Loucy (cell line): ENCODE measurements around the gene PGBD5.

Source experiments
- H2AFZ ChIP-seq: fragments of 200-600 bp; sonication (generic); 2 replicates; pipeline ENCODE4 v1.6.0; 2016; ENCODE audit warnings: antibody characterized with exemption, mild to moderate bottlenecking, low read length, moderate library complexity
- H3F3A ChIP-seq: fragments of 200-600 bp; 2 replicates; pipeline ENCODE4 v1.6.0; 2016; ENCODE audit warnings: antibody characterized with exemption, low read depth, mild to moderate bottlenecking
- H3K27me3 ChIP-seq: fragments of 200-600 bp; sonication (generic); 2 replicates; pipeline ENCODE4 v1.6.1; 2014; ENCODE audit warnings: low read length, mild to moderate bottlenecking; ENCODE audit not compliant: insufficient read depth, poor library complexity, severe bottlenecking
- H3K36me3 ChIP-seq: fragments of 200-600 bp; sonication (generic); 2 replicates; pipeline ENCODE4 v1.6.1; 2016; ENCODE audit warnings: low read length; ENCODE audit not compliant: insufficient read depth
- H3K4me1 ChIP-seq: fragments of 200-600 bp; sonication (generic); 2 replicates; pipeline ENCODE4 v1.5.1; 2014; ENCODE audit warnings: low read length, mild to moderate bottlenecking; ENCODE audit not compliant: insufficient read depth, poor library complexity, severe bottlenecking
- H3K4me2 ChIP-seq: fragments of 200-600 bp; sonication (generic); 2 replicates; pipeline ENCODE4 v1.6.0; 2014; ENCODE audit warnings: antibody characterized with exemption, low read length, low read depth, mild to moderate bottlenecking; ENCODE audit not compliant: poor library complexity, severe bottlenecking
- H3K4me3 ChIP-seq: fragments of 200-600 bp; sonication (generic); 2 replicates; pipeline ENCODE4 v1.5.1; 2014; ENCODE audit warnings: low read length, mild to moderate bottlenecking, mixed read lengths; ENCODE audit not compliant: poor library complexity, severe bottlenecking
- H3K79me2 ChIP-seq: fragments of 200-600 bp; sonication (generic); 2 replicates; pipeline ENCODE4 v1.6.1; 2014; ENCODE audit warnings: low read length; ENCODE audit not compliant: insufficient read depth
- H3K9ac ChIP-seq: fragments of 200-600 bp; sonication (generic); 2 replicates; pipeline ENCODE4 v1.6.0; 2014; ENCODE audit warnings: mild to moderate bottlenecking, low read depth, low read length, moderate library complexity; ENCODE audit not compliant: poor library complexity, severe bottlenecking
- H3K9me2 ChIP-seq: fragments of 200-600 bp; sonication (generic); replicated peaks from 2 replicates; pipeline ENCODE4 v1.6.1; 2016; ENCODE audit warnings: low read depth, low read length, mixed read lengths
- H3K9me3 ChIP-seq: fragments of 200-600 bp; sonication (generic); 2 replicates; pipeline ENCODE4 v1.6.1; 2014; ENCODE audit warnings: mild to moderate bottlenecking, antibody characterized with exemption, low read length, low read depth; ENCODE audit not compliant: insufficient read depth
- H4K20me1 ChIP-seq: fragments of 200-600 bp; sonication (generic); 2 replicates; pipeline ENCODE4 v1.6.0; 2014; ENCODE audit warnings: antibody characterized with exemption, low read length, mild to moderate bottlenecking; ENCODE audit not compliant: insufficient read depth, poor library complexity, severe bottlenecking
- EZH2phosphoT487 ChIP-seq: fragments of 200-600 bp; IDR thresholded peaks from 2 replicates; pipeline ENCODE4 v1.6.1; 2018; ENCODE audit warnings: antibody characterized with exemption, mild to moderate bottlenecking, moderate library complexity, borderline replicate concordance
- TF ChIP-seq, protein P1 (sequence below): fragments of 200-600 bp; sonication (generic); conservative IDR thresholded peaks from 2 replicates; pipeline ENCODE4 v1.5.1; 2014; ENCODE audit warnings: mild to moderate bottlenecking, antibody characterized with exemption, low read length

PGBD5 gene

DNA sequence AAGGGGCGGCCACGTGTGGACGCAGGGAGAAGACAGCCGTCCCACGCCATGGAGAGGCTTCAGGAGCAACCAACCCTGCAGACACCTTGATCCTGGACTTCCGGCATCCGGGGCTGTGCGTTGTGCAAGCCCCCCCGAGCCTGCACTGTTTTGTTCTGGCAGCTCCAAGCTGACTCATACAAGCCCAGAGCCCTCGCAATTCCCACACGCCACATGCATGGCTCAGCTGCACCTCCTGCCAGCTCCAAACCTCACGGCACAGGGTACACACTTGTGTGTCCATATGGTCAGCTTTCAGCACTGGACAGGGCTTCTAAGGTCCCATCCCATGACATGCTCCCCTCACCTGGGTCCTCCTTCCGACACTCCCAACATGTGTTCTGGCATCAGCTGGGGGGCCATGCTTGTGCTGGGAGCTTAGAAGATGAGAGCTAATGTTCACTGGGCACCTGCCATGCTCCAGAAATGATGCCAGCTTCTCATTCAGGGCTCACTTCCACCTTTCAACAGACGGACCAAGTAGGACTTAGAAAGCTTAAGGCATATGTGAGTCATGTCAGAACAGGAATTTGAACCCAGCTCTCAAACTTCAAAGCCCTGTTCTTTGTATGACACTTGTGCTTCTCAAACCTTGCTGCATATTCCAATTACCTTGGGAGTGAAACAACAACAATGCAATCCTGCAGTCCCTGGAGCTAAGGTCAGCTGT is 137.3 kb downstream of the PGBD5 start:
- Histone ChIP-seq H3K79me2 (peaks cover 12% of the 10 kb centered on the region; the same call in 1 of the 2 replicates), H3K4me1 (peaks cover 35% of the 10 kb centered on the region)
- no peak for TF ChIP-seq EZH2phosphoT487
- TF ChIP-seq, protein P1, sequence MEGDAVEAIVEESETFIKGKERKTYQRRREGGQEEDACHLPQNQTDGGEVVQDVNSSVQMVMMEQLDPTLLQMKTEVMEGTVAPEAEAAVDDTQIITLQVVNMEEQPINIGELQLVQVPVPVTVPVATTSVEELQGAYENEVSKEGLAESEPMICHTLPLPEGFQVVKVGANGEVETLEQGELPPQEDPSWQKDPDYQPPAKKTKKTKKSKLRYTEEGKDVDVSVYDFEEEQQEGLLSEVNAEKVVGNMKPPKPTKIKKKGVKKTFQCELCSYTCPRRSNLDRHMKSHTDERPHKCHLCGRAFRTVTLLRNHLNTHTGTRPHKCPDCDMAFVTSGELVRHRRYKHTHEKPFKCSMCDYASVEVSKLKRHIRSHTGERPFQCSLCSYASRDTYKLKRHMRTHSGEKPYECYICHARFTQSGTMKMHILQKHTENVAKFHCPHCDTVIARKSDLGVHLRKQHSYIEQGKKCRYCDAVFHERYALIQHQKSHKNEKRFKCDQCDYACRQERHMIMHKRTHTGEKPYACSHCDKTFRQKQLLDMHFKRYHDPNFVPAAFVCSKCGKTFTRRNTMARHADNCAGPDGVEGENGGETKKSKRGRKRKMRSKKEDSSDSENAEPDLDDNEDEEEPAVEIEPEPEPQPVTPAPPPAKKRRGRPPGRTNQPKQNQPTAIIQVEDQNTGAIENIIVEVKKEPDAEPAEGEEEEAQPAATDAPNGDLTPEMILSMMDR = no peak

DNA sequence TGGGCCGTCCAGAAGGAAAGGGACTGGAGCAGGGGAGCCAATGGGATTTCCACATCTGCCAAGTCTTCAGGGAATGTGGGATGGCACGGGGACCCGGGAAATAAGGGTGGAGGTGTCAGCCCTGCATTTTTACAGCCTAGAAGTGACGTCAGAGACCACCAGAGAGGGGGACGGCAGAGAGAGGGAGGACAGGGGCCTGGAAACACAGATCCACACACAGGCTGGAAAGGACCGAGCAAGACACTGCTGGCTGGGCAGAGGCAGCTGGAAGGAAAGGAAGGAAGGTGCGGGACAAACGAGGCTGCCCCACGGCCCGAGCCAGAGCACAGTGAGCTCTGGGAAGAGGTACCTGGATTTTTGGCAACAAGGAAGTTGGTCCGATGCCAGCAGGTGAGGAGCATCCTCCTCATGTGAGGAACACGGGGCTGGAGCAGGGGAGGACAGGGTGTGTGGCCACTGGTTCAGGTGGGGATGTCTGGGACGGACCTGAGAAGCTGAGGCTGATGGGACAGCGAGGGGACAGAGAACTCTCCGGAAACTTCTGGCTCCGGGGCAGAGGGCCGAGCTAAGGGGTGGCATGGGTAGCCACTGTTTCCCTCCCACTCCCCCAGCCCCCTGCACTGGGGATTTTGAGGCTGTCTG is 138.3 kb downstream of the PGBD5 start:
- no peaks in the 10 kb centered on the region for H3K27me3 ChIP-seq
- peaks cover 44% of the 10 kb centered on the region for H3K4me1 ChIP-seq
- no peak overlapping the region for H3K9ac ChIP-seq
- no peaks in the 10 kb centered on the region for H3K9me3 ChIP-seq
- H3K36me3 ChIP-seq = peaks cover 9% of the 10 kb centered on the region; the same call in 1 of the 2 replicates
- H4K20me1 ChIP-seq = no peaks in the 10 kb centered on the region
- H3K4me3 ChIP-seq = no peak overlapping the region
- H3K4me2 ChIP-seq = no peak overlapping the region
- peaks cover 17% of the 10 kb centered on the region; the same call in 1 of the 2 replicates for H3K79me2 ChIP-seq
- H3K9me2 ChIP-seq = no peaks in the 10 kb centered on the region
- H3F3A ChIP-seq = no peaks in the 10 kb centered on the region
- no peak overlapping the region for H2AFZ ChIP-seq
- TF ChIP-seq EZH2phosphoT487 = no peak
- TF ChIP-seq, protein P1 = no peak

More for the DNA sequence above, 137.3 kb downstream of the PGBD5 start:
- no peak overlapping the region for H3K4me3 ChIP-seq
- no peaks in the 10 kb centered on the region for H3K27me3 ChIP-seq
- no peaks in the 10 kb centered on the region for H3K9me3 ChIP-seq
- H3K36me3 ChIP-seq = peaks cover 9% of the 10 kb centered on the region; the same call in 1 of the 2 replicates
- no peak overlapping the region for H3K9ac ChIP-seq
- no peaks in the 10 kb centered on the region for H3K9me2 ChIP-seq
- H4K20me1 ChIP-seq = no peaks in the 10 kb centered on the region
- H2AFZ ChIP-seq = no peak overlapping the region
- H3F3A ChIP-seq = no peaks in the 10 kb centered on the region
- no peak overlapping the region for H3K4me2 ChIP-seq

DNA sequence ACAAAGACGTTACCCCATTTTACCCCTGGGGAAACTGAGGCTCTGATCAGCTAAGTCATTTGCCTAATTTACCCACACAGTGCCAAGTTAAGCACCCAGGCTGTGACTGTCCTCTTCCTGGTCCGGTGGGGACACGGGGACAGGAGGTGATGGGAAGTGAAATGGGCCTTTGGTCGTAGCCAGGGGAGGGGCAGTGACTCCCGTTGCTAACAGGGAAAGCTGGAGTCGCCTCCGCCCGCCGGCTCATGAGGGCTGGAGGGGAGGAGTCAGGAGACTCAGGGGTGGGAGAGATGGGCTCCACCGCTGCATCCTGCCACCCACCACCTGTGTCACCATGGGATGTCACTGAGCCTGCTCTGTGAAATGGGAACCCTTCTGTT is 139.3 kb downstream of the PGBD5 start:
- no peak overlapping the region for H3K9ac ChIP-seq
- TF ChIP-seq EZH2phosphoT487 = no peak
- TF ChIP-seq, protein P1 = no peak
- peaks cover 4% of the 10 kb centered on the region; the same call in 1 of the 2 replicates for H3F3A ChIP-seq

More for the DNA sequence above, 139.3 kb downstream of the PGBD5 start:
- H3K36me3 ChIP-seq = peaks cover 9% of the 10 kb centered on the region; the same call in 1 of the 2 replicates
- H3K4me2 ChIP-seq = no peak overlapping the region
- no peak overlapping the region for H3K4me3 ChIP-seq
- H4K20me1 ChIP-seq = no peaks in the 10 kb centered on the region
- H3K9me3 ChIP-seq = no peaks in the 10 kb centered on the region
- peaks cover 42% of the 10 kb centered on the region for H3K4me1 ChIP-seq
- H2AFZ ChIP-seq = no peak overlapping the region
- peaks cover 17% of the 10 kb centered on the region; the same call in 1 of the 2 replicates for H3K79me2 ChIP-seq
- H3K27me3 ChIP-seq = no peaks in the 10 kb centered on the region
- no peaks in the 10 kb centered on the region for H3K9me2 ChIP-seq
